Ovary (tissue), 9 donors: Measurements from ENCODE around the gene EVC2. TPM values are rescaled to one million over a fixed set of nuclear protein-coding genes. Genes with fewer than 3 reads are reported as not detected.

Experiments
- DNase-seq, 5 donors: peaks; one replicate each; pipeline ENCODE4 v3.0.0-alpha.2; 2019 to 2020
- H3K27ac ChIP-seq, 2 donors: fragments of 200-600 bp; one replicate each; pipeline versions ENCODE4 v1.5.1 to v1.8.0; 2019 to 2022
- H3K27me3 ChIP-seq: fragments of 200-600 bp; one replicate; pipeline ENCODE4 v1.8.0; 2022
- H3K36me3 ChIP-seq: fragments of 200-600 bp; sonication (generic); one replicate; pipeline ENCODE4 v1.5.1; 2019
- H3K4me1 ChIP-seq: one replicate; pipeline ENCODE4 v1.8.1; 2013; ENCODE audit warnings: mild to moderate bottlenecking, moderate library complexity; ENCODE audit not compliant: insufficient read depth
- H3K4me3 ChIP-seq: fragments of 200-600 bp; sonication (generic); one replicate; pipeline ENCODE4 v1.5.1; 2017
- H3K9me3 ChIP-seq, 2 donors: fragments of 200-600 bp in 1 of 2; sonication (generic) in 1 of 2; one replicate each; pipeline versions ENCODE4 v1.5.1 to v1.8.1; 2013 to 2019; ENCODE audit warnings: mild to moderate bottlenecking in 1 of 2, moderate library complexity in 1 of 2
- CTCF ChIP-seq, 3 donors: fragments of 450-650 bp in 2 of 3; fragments of 200-600 bp in 1 of 3; IDR thresholded peaks; one replicate each; pipeline versions ENCODE4 v1.5.1 to v1.8.0; 2016 to 2022; ENCODE audit warnings: antibody characterized with exemption in 3 of 3, mild to moderate bottlenecking in 1 of 3
- EP300 ChIP-seq: sonication (generic); formaldehyde crosslinking; IDR thresholded peaks from one replicate; pipeline ENCODE4 v1.6.1; 2017; ENCODE audit warnings: antibody characterized with exemption
- POLR2A ChIP-seq: fragments of 450-650 bp; IDR thresholded peaks from one replicate; pipeline ENCODE4 v1.6.1; 2017; ENCODE audit warnings: antibody characterized with exemption, mild to moderate bottlenecking, moderate library complexity
- WGBS, 3 donors: extraction: QIAGEN DNeasy Blood & Tissue Kit in 1 of 3; methylation state at CpG; one replicate each; pipeline versions ENCODE4 v1.1.5 to v1.1.7; 2013 to 2017; 5-methylcytosine and 5-hydroxymethylcytosine counted together
- intact Hi-C, 4 donors: fragments of 100-400 bp; cut with DNase I; formaldehyde crosslinking; loops; one replicate each; pipeline versions ENCODE4 v1.11.0 to v1.15.1; 2022 to 2023
- polyA plus RNA-seq, 2 donors: library from polyadenylated mRNA; stranded (reverse); fragments of 200-250 nt in 1 of 2; fragments of 350-450 nt in 1 of 2; fragmentation: Illumina TruSeq in 1 of 2; extraction: RNeasy Lipid Tissue Mini Kit (QIAGEN cat#74804) in 1 of 2; gene quantifications; one replicate each; pipeline ENCODE4 v1.2.3, GENCODE V29; 2013 to 2014
- total RNA-seq, 7 donors: library from RNA; depleted of rRNA in 2 of 7; stranded (reverse); fragments of >200 nt in 2 of 7; fragmentation: NEBNext Ultra II Directional in 3 of 7; extraction: Animal tissue kit (Norgen Biotek cat#: 25700) in 3 of 7; gene quantifications; one replicate each; pipeline versions ENCODE4 v1.1.0 to v1.2.4, GENCODE V29; 2016 to 2023
- donor health status: DM: no; HTN: no; CAD: no; lungs with moderate emphysema.
- donor health status: DM: no; HTN: no; CAD: no.
- donor health status: Bipolar disorder and iron deficiency.
- donor health status: DM: yes; HTN: yes; CAD: no.
- donor health status: DM: no; HTN: no; CAD: no.
- donor health status: DM: yes; HTN: yes; CAD: no.

The EVC2 gene
- total and polyA plus RNA-seq, 9 donors: 8.1 to 19.4 (median 14.0) TPM

DNA sequence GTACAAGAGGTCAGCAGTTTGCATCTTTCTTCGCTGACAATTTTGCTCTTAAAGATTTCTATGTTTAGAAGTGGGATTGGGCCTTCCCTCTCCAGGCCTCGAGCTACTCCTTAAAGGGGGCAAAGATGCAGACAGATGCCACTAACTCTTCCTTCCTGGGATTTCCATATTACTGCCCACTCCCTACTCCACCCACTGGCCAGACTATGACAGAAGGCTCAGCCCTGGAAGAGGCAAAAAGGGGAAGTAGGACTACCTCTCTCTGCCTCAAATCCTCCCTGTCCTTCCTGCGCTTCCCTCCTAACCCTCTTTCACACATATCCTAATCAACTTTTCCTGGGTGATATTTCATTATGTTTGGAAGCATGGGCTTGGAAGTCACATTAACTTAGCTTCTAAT, 58.3 kb downstream of the EVC2 start:
- intact Hi-C loops: no loop called here
- TF ChIP-seq EP300 (no peak), POLR2A (no peak), CTCF (IDR thresholded peaks at IDR 0.05) (no peak)
- H3K27me3 ChIP-seq: no peaks in the 10 kb centered on the region
- H3K9me3 ChIP-seq: no peaks in the 10 kb centered on the region
- 90 to 96% (median 92%) methylated on average over 3 of the region's 3 CpGs for WGBS, 3 donors
- DNase-seq: no peak
- no peaks in the 10 kb centered on the region for H3K36me3 ChIP-seq
- H3K27ac ChIP-seq: no peak overlapping the region
- no peak overlapping the region for H3K4me3 ChIP-seq
- H3K4me1 ChIP-seq: no peaks in the 10 kb centered on the region

GRCh38 chr4:5647351-5647750, 61.0 kb downstream of the EVC2 start:
- intact Hi-C loops: no loop called here
- H3K4me3 ChIP-seq: no peak overlapping the region
- no peaks in the 10 kb centered on the region for H3K36me3 ChIP-seq
- H3K9me3 ChIP-seq: no peaks in the 10 kb centered on the region
- H3K4me1 ChIP-seq: no peaks in the 10 kb centered on the region
- no peak for DNase-seq
- TF ChIP-seq CTCF (IDR thresholded peaks at IDR 0.05) (no peak), POLR2A (no peak), EP300 (no peak)
- H3K27me3 ChIP-seq: no peaks in the 10 kb centered on the region
- H3K27ac ChIP-seq: no peak overlapping the region
- 90 to 91% (median 90%) methylated on average over 7 of the region's 7 CpGs for WGBS, 3 donors

DNA sequence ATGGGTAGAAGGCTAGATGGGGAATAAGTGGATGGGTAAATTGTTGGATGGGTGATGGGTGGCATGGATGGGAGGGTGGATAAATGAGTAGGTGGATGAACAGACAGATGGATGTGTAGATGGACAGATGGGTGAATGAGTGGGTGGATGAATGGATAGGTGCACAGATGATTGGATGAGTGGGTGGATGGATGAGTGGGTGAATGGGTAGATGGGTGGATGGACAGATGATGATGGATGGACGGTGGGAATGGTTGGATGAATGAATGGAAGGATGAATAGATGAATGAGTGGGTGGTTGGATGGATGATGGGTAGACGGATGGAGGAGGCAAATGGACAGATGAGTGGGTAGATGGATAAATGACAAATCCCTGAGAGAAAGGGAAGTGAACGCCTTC, 68.3 kb downstream of the EVC2 start:
- no peak overlapping the region for H3K4me3 ChIP-seq
- no peaks in the 10 kb centered on the region for H3K4me1 ChIP-seq
- no peaks in the 10 kb centered on the region for H3K36me3 ChIP-seq
- no peaks in the 10 kb centered on the region for H3K9me3 ChIP-seq
- H3K27ac ChIP-seq: no peak overlapping the region
- WGBS, 3 donors: 76 to 92% (median 76%) methylated on average over 3 of the region's 3 CpGs
- TF ChIP-seq POLR2A (no peak), CTCF (IDR thresholded peaks at IDR 0.05) (no peak), EP300 (no peak)
- intact Hi-C loops: no loop called here
- DNase-seq: no peak
- no peaks in the 10 kb centered on the region for H3K27me3 ChIP-seq

GRCh38 chr4:5639556-5639955, 68.8 kb downstream of the EVC2 start:
- Histone ChIP-seq H3K27me3 (no peaks in the 10 kb centered on the region), H3K36me3 (no peaks in the 10 kb centered on the region), H3K27ac (no peak overlapping the region), H3K4me3 (no peak overlapping the region), H3K4me1 (no peaks in the 10 kb centered on the region), H3K9me3 (no peaks in the 10 kb centered on the region)
- DNase-seq: no peak
- 91 to 97% (median 92%) methylated on average over 3 of the region's 3 CpGs for WGBS, 3 donors
- TF ChIP-seq POLR2A (no peak), EP300 (no peak), CTCF (IDR thresholded peaks at IDR 0.05) (no peak)
- intact Hi-C loops: no loop called here

GRCh38 chr4:5638976-5639375, 69.4 kb downstream of the EVC2 start:
- Histone ChIP-seq H3K36me3 (no peaks in the 10 kb centered on the region), H3K4me3 (no peak overlapping the region), H3K9me3 (no peaks in the 10 kb centered on the region), H3K27me3 (no peaks in the 10 kb centered on the region), H3K4me1 (no peaks in the 10 kb centered on the region), H3K27ac (no peak overlapping the region)
- WGBS, 3 donors: 79 to 93% (median 85%) methylated on average over 4 of the region's 4 CpGs
- no peak for TF ChIP-seq EP300
- TF ChIP-seq CTCF (IDR thresholded peaks at IDR 0.05): no peak
- TF ChIP-seq POLR2A: no peak
- no peak for DNase-seq
- intact Hi-C loops: no loop called here
